CD4-positive, alpha-beta T cell treated with Interleukin-4 for 1 hour (primary cell): Measurements from ENCODE around the gene MACROD2.
"Not testable (repeated sequence)": the region's sequence is repeated elsewhere in the genome, so short reads cannot be mapped to it uniquely, and the experiment has no call there.

Experiments
- DNase-seq, 2 donors: peaks; one replicate each; pipeline ENCODE4 v3.0.0-alpha.2; 2020 to 2022

The MACROD2 gene

GRCh38 chr20:15985494-15986368 is 1990.4 kb downstream of the MACROD2 start:
- DNase-seq, result peak in 1 of 2 donors; percentile 47

GRCh38 chr20:15986690-15987089 is 1991.4 kb downstream of the MACROD2 start:
- no peak for DNase-seq

GRCh38 chr20:15991279-15991678 is 1996.0 kb downstream of the MACROD2 start:
- no peak for DNase-seq

- no peak for DNase-seq
Observed at GRCh38 chr20:15992564-15992963, 1997.2 kb downstream of the MACROD2 start.

- DNase-seq, result no peak
Observed at GRCh38 chr20:16000112-16000511, 2004.8 kb downstream of the MACROD2 start.

GRCh38 chr20:16001286-16001685 is 2006.0 kb downstream of the MACROD2 start:
- no peak for DNase-seq

- DNase-seq, result no peak
Observed at GRCh38 chr20:16003310-16003709, 2008.0 kb downstream of the MACROD2 start.

- no peak for DNase-seq
Observed at GRCh38 chr20:16004108-16004854, 2009.0 kb downstream of the MACROD2 start.

GRCh38 chr20:16005021-16005914 is 2010.0 kb downstream of the MACROD2 start:
- no peak for DNase-seq

GRCh38 chr20:16005915-16006493 is 2010.7 kb downstream of the MACROD2 start:
- no peak for DNase-seq

GRCh38 chr20:16007164-16007563 is 2011.8 kb downstream of the MACROD2 start:
- DNase-seq, result no peak

GRCh38 chr20:16007962-16008361 is 2012.6 kb downstream of the MACROD2 start:
- DNase-seq, result no peak

- DNase-seq, result no peak
Observed at GRCh38 chr20:16011056-16011455, 2015.7 kb downstream of the MACROD2 start.

- no peak for DNase-seq
Observed at GRCh38 chr20:16011519-16011918, 2016.2 kb downstream of the MACROD2 start.

GRCh38 chr20:16012934-16013333 is 2017.6 kb downstream of the MACROD2 start:
- DNase-seq, result not testable (repeated sequence)

GRCh38 chr20:16013631-16014030 is 2018.3 kb downstream of the MACROD2 start:
- DNase-seq, result no peak

- DNase-seq, result no peak
Observed at GRCh38 chr20:16014436-16014835, 2019.1 kb downstream of the MACROD2 start.

GRCh38 chr20:16017656-16018055 is 2022.3 kb downstream of the MACROD2 start:
- no peak for DNase-seq

- no peak for DNase-seq
Observed at GRCh38 chr20:16018881-16019280, 2023.6 kb downstream of the MACROD2 start.

- no peak for DNase-seq
Observed at GRCh38 chr20:16020971-16021370, 2025.7 kb downstream of the MACROD2 start.

- DNase-seq, result no peak
Observed at GRCh38 chr20:16025084-16025483, 2029.8 kb downstream of the MACROD2 start.

GRCh38 chr20:16027686-16028085 is 2032.4 kb downstream of the MACROD2 start:
- no peak for DNase-seq

- DNase-seq, result peak in 1 of 2 donors; percentile 14
Observed at GRCh38 chr20:16028923-16029322, 2033.6 kb downstream of the MACROD2 start.
